Activated CD4-positive, alpha-beta T cell treated with anti-CD3 and anti-CD28 coated beads, Interleukin-2, amount 10 ng/mL, durations not matched to agents 7 days and 5 days (primary cell): ENCODE results near the gene ELMOD2. TPM values are rescaled to one million over a fixed set of nuclear protein-coding genes. Genes with fewer than 3 reads are reported as not detected.

ENCODE experiments used
- CTCF ChIA-PET: fragments of 350-600 bp; sonication (Branson Sonifier 250); formaldehyde crosslinking; loops from one replicate; lab custom pipeline; 2021; ENCODE audit warnings: antibody characterized with exemption; lab: Charles Lee
- POLR2A ChIA-PET: fragments of 350-600 bp; sonication (Branson Sonifier 250); formaldehyde crosslinking; loops from one replicate; lab custom pipeline; 2021; ENCODE audit warnings: antibody characterized with exemption; lab: Charles Lee
- DNase-seq: peaks from one replicate; pipeline ENCODE4 v3.0.0-alpha.2; 2020
- H3K27ac Mint-ChIP-seq: one replicate; pipeline ENCODE4 v1.8.0; 2021; ENCODE audit warnings: mild to moderate bottlenecking, moderate library complexity, mixed read lengths
- H3K27me3 Mint-ChIP-seq: one replicate; pipeline ENCODE4 v1.8.0; 2021; ENCODE audit warnings: mixed read lengths
- H3K36me3 Mint-ChIP-seq: one replicate; pipeline ENCODE4 v1.8.0; 2021; ENCODE audit warnings: low read depth, mixed read lengths
- H3K4me1 Mint-ChIP-seq: one replicate; pipeline ENCODE4 v1.8.0; 2021; ENCODE audit warnings: mixed read lengths
- H3K4me3 Mint-ChIP-seq: one replicate; pipeline ENCODE4 v1.8.0; 2021; ENCODE audit warnings: mild to moderate bottlenecking, moderate library complexity, mixed read lengths
- H3K9me3 Mint-ChIP-seq: one replicate; pipeline ENCODE4 v1.8.0; 2021; ENCODE audit warnings: mixed read lengths
- total RNA-seq, 2 experiments: library from RNA; stranded (reverse); gene quantifications; one replicate each; pipeline ENCODE4 v1.2.3, GENCODE V29; 2021

Gene ELMOD2
- total RNA-seq, 2 experiments from 2014 or later, result 16.8 to 17.4 TPM

GRCh38 chr4:140556372-140557085 lies 32.6 kb downstream of the ELMOD2 start:
- CTCF ChIA-PET, result no interaction called here
- Mint-ChIP-seq H3K4me3 (no peak overlapping the region), H3K9me3 (no peaks in the 10 kb centered on the region), H3K36me3 (peaks cover 2% of the 10 kb centered on the region), H3K27me3 (peaks cover 28% of the 10 kb centered on the region), H3K4me1 (peaks cover 15% of the 10 kb centered on the region), H3K27ac (no peak overlapping the region)
- POLR2A ChIA-PET, result no interaction called here
- DNase-seq, result peak; percentile 25

DNA sequence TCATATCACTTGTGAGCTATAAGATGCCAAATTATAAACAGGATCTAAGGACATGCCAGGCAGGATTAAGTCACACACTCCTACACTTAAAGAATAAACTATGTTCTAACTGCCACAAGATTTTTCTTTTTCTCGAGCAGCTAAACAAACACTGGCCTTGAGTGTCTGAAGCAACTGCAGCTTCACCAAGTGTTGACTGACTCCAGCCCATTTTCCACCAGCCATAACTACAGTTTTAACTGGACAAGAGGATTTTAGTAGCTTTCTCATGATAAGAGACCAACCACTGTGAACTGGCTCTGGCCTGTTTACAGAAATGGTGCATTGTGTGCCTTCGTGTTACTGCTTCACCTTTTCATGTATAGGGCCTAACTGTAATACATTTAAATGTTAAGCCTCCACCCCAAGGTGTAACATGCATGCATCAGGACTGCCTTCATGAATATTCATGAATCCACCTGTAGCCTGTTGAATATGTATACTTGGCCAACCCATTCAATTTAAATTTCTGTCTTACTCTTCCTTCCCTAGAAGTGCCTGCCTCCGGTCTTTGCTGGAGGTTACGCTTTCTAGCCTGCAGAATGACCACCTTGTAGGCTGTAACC lies 34.0 kb downstream of the ELMOD2 start:
- CTCF ChIA-PET, result no interaction called here
- no peaks in the 10 kb centered on the region for H3K9me3 Mint-ChIP-seq
- no peak overlapping the region for H3K4me3 Mint-ChIP-seq
- H3K4me1 Mint-ChIP-seq, result peaks cover 15% of the 10 kb centered on the region
- POLR2A ChIA-PET, result no interaction called here
- peaks cover 34% of the 10 kb centered on the region for H3K27me3 Mint-ChIP-seq
- no peak overlapping the region for H3K27ac Mint-ChIP-seq
- H3K36me3 Mint-ChIP-seq, result peaks cover 1% of the 10 kb centered on the region
- DNase-seq, result no peak

- CTCF ChIA-PET, result no interaction called here
- Mint-ChIP-seq H3K27me3 (peaks cover 38% of the 10 kb centered on the region), H3K36me3 (no peaks in the 10 kb centered on the region), H3K4me1 (peaks cover 15% of the 10 kb centered on the region), H3K27ac (no peak overlapping the region), H3K4me3 (no peak overlapping the region), H3K9me3 (no peaks in the 10 kb centered on the region)
- POLR2A ChIA-PET, result no interaction called here
- DNase-seq, result no peak
These were observed 35.7 kb downstream of the ELMOD2 start for GRCh38 chr4:140559696-140560095.

- Mint-ChIP-seq H3K27ac (no peak within 1 kb of the TSS), H3K4me3 (no peak within 1 kb of the TSS), H3K27me3 (peaks cover 55% of the 10 kb centered on the region), H3K9me3 (no peaks in the 10 kb centered on the region), H3K36me3 (peaks cover 2% of the 10 kb centered on the region), H3K4me1 (peaks cover 9% of the 10 kb centered on the region)
- POLR2A ChIA-PET, result no interaction called here
- no peak for DNase-seq
- CTCF ChIA-PET, result no interaction called here
These were observed 44.7 kb downstream of the ELMOD2 start, which contains the start of gene UCP1 for GRCh38 chr4:140568507-140569306. UCP1 (minus strand) TSS chr4:140568961; CDS start chr4:140568729, 232 bp downstream.

- DNase-seq, result no peak
- peaks cover 9% of the 10 kb centered on the region for H3K4me1 Mint-ChIP-seq
- peaks cover 2% of the 10 kb centered on the region for H3K36me3 Mint-ChIP-seq
- no peak overlapping the region for H3K4me3 Mint-ChIP-seq
- CTCF ChIA-PET, result no interaction called here
- no peaks in the 10 kb centered on the region for H3K9me3 Mint-ChIP-seq
- H3K27ac Mint-ChIP-seq, result no peak overlapping the region
- POLR2A ChIA-PET, result no interaction called here
- H3K27me3 Mint-ChIP-seq, result peaks cover 57% of the 10 kb centered on the region
These were observed 45.3 kb downstream of the ELMOD2 start for GRCh38 chr4:140569307-140569638.

DNA sequence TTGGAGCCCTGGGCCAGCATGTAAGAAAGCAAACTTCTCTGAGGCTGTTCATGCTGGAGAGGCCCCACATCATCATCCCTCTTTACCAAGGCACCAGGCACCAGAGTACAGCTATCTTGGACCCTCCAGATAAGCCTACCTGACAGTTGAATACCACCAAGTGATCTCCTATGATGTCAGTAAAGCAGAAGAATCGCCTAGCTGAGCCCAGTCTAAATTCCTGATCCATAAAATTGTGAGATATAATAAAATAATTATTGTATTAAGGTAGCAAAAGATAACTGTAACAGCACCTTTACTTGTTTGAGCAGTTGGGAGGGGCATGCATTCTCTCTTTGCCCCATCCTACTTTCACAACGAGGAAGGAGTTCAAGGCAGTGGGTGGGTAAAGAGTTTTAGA lies 47.7 kb downstream of the ELMOD2 start:
- Mint-ChIP-seq H3K27me3 (peaks cover 69% of the 10 kb centered on the region), H3K36me3 (peaks cover 2% of the 10 kb centered on the region), H3K27ac (no peak overlapping the region), H3K4me1 (peaks cover 9% of the 10 kb centered on the region), H3K9me3 (no peaks in the 10 kb centered on the region), H3K4me3 (no peak overlapping the region)
- POLR2A ChIA-PET, result no interaction called here
- CTCF ChIA-PET, result no interaction called here
- no peak for DNase-seq

- H3K4me1 Mint-ChIP-seq, result no peaks in the 10 kb centered on the region
- H3K27ac Mint-ChIP-seq, result no peak overlapping the region
- no peaks in the 10 kb centered on the region for H3K36me3 Mint-ChIP-seq
- H3K27me3 Mint-ChIP-seq, result peaks cover 67% of the 10 kb centered on the region
- H3K4me3 Mint-ChIP-seq, result no peak overlapping the region
- H3K9me3 Mint-ChIP-seq, result no peaks in the 10 kb centered on the region
- POLR2A ChIA-PET, result no interaction called here
- DNase-seq, result no peak
- CTCF ChIA-PET, result interaction anchor here (0.7 kb wide), 1 partner anchor 270 kb away, joined by 3 read pairs; no protein-coding TSS in a partner anchor
These were observed 51.5 kb downstream of the ELMOD2 start for GRCh38 chr4:140575489-140575888.

GRCh38 chr4:140579278-140579677 lies 55.3 kb downstream of the ELMOD2 start:
- peaks cover 58% of the 10 kb centered on the region for H3K27me3 Mint-ChIP-seq
- H3K9me3 Mint-ChIP-seq, result no peaks in the 10 kb centered on the region
- H3K4me3 Mint-ChIP-seq, result no peak overlapping the region
- no peaks in the 10 kb centered on the region for H3K4me1 Mint-ChIP-seq
- no peaks in the 10 kb centered on the region for H3K36me3 Mint-ChIP-seq
- no peak overlapping the region for H3K27ac Mint-ChIP-seq
- ChIA-PET POLR2A (no interaction called here), CTCF (no interaction called here)
- no peak for DNase-seq

GRCh38 chr4:140581078-140581477 lies 57.1 kb downstream of the ELMOD2 start:
- no peaks in the 10 kb centered on the region for H3K36me3 Mint-ChIP-seq
- DNase-seq, result no peak
- peaks cover 49% of the 10 kb centered on the region for H3K27me3 Mint-ChIP-seq
- ChIA-PET POLR2A (no interaction called here), CTCF (no interaction called here)
- no peak overlapping the region for H3K4me3 Mint-ChIP-seq
- H3K27ac Mint-ChIP-seq, result no peak overlapping the region
- no peaks in the 10 kb centered on the region for H3K9me3 Mint-ChIP-seq
- H3K4me1 Mint-ChIP-seq, result no peaks in the 10 kb centered on the region

DNA sequence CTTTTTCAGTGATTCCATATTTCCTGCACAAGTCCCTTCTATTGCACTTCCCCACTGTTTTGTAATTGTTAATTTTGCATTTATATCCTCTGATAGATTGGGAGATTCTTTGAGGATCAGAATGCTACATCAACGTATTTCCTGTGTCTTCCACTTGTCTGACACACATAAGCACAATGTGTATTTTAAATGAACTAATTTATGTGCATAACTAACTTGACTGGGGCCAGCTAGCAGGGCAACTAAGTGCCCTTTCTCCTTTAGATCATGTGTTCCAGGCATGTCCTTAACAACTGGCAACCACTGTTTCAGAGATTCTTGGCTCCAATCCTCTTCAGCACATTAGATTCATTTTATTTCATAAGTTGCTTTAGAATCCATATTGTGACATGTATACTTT lies 60.5 kb downstream of the ELMOD2 start:
- Mint-ChIP-seq H3K36me3 (no peaks in the 10 kb centered on the region), H3K27ac (no peak overlapping the region), H3K4me1 (no peaks in the 10 kb centered on the region), H3K27me3 (peaks cover 31% of the 10 kb centered on the region), H3K9me3 (no peaks in the 10 kb centered on the region), H3K4me3 (no peak overlapping the region)
- ChIA-PET CTCF (no interaction called here), POLR2A (no interaction called here)
- DNase-seq, result no peak

DNA sequence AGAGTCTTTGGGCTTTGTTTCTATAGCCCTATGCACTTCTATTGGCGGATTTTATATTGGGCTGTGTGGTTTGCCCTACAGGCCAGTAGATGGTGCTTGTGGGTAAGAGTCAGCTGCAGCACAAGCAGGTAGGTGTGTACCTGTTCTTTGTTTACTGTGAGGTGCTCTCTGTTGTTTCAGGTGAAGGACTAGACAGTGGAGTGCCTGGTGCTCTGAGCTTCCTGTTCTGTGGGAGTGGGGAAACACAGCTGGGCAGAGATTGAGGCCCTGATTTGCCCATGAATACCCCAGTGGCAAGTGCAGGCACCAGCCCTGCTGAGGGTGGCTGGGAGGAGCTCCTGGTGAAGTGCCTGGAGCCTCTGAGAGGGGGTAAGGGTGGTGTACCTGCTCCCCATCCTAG lies 71.1 kb downstream of the ELMOD2 start:
- no peak overlapping the region for H3K27ac Mint-ChIP-seq
- CTCF ChIA-PET, result interaction anchor here (0.5 kb wide), 1 partner anchor 19 kb away, joined by 3 read pairs; no protein-coding TSS in a partner anchor
- DNase-seq, result no peak

GRCh38 chr4:140600408-140600807 lies 76.4 kb downstream of the ELMOD2 start:
- no peak overlapping the region for H3K4me3 Mint-ChIP-seq
- DNase-seq, result no peak
- ChIA-PET POLR2A (interaction anchor here (0.6 kb wide), 1 partner anchor 988 kb away, joined by 6 read pairs; no protein-coding TSS in a partner anchor), CTCF (no interaction called here)
- no peaks in the 10 kb centered on the region for H3K4me1 Mint-ChIP-seq
- H3K9me3 Mint-ChIP-seq, result no peaks in the 10 kb centered on the region
- H3K36me3 Mint-ChIP-seq, result no peaks in the 10 kb centered on the region
- H3K27me3 Mint-ChIP-seq, result peaks cover 7% of the 10 kb centered on the region
- H3K27ac Mint-ChIP-seq, result no peak overlapping the region

More for the DNA sequence above, 71.1 kb downstream of the ELMOD2 start:
- no peak overlapping the region for H3K4me3 Mint-ChIP-seq
- no peaks in the 10 kb centered on the region for H3K36me3 Mint-ChIP-seq
- H3K27me3 Mint-ChIP-seq, result peaks cover 30% of the 10 kb centered on the region
- H3K9me3 Mint-ChIP-seq, result peaks cover 2% of the 10 kb centered on the region
- POLR2A ChIA-PET, result no interaction called here
- peaks cover 11% of the 10 kb centered on the region for H3K4me1 Mint-ChIP-seq

DNA sequence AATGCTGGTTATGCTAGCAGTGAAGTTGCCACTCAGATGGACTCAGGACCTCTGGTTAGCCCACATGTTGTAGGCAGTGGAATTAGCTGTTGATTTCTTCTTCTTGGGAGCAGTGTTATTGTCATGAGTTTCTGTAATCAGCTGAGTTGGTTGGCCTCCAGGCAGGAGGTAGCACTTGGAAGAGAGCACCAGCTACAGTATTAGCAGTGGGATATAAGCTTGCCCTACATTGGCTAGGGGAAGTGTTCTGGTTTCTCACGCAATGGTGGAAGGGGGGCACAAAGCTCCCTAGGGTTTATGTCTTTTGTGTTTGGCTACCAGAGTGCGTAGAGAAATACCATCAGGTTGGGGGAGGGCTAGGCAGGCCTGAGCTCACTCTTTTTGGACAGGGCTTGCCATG lies 78.7 kb downstream of the ELMOD2 start:
- H3K9me3 Mint-ChIP-seq, result no peaks in the 10 kb centered on the region

More for the DNA sequence above, 78.7 kb downstream of the ELMOD2 start:
- H3K36me3 Mint-ChIP-seq, result no peaks in the 10 kb centered on the region
- no peak overlapping the region for H3K27ac Mint-ChIP-seq
- H3K4me1 Mint-ChIP-seq, result no peaks in the 10 kb centered on the region
- no peak for DNase-seq
- ChIA-PET POLR2A (no interaction called here), CTCF (no interaction called here)
- H3K4me3 Mint-ChIP-seq, result no peak overlapping the region
- H3K27me3 Mint-ChIP-seq, result peaks cover 4% of the 10 kb centered on the region
